RWPE2 (cell line): ENCODE data around the gene MORN2.

ENCODE experiments used
- ATAC-seq: fragments of 200-7000 bp; cut with Tn5 transposase; 3 replicates; pipeline ENCODE4 v1.9.1; 2021; ENCODE audit warnings: low read depth
- DNase-seq: peaks from one replicate; pipeline ENCODE4 v3.0.0-alpha.2; 2020; ENCODE audit warnings: low spot score
- H3K27ac ChIP-seq: fragments of 450-650 bp; 2 replicates; pipeline ENCODE4 v1.5.1; 2017; ENCODE audit warnings: mild to moderate bottlenecking; ENCODE audit not compliant: poor library complexity, severe bottlenecking
- H3K27me3 ChIP-seq: fragments of 250-450 bp; sonication (Bioruptor Pico); 2 replicates; pipeline ENCODE4 v1.5.1; 2021; ENCODE audit warnings: mild to moderate bottlenecking, moderate library complexity; ENCODE audit not compliant: insufficient read depth, poor library complexity, severe bottlenecking
- H3K36me3 ChIP-seq: fragments of 250-450 bp; sonication (Bioruptor Pico); 2 replicates; pipeline ENCODE4 v1.5.1; 2020; ENCODE audit warnings: low read depth, mild to moderate bottlenecking, moderate library complexity
- H3K4me1 ChIP-seq: fragments of 250-450 bp; sonication (Bioruptor Pico); 2 replicates; pipeline ENCODE4 v1.5.1; 2021; ENCODE audit warnings: mild to moderate bottlenecking, moderate library complexity; ENCODE audit not compliant: insufficient read depth, poor library complexity, severe bottlenecking
- H3K4me3 ChIP-seq: fragments of 250-450 bp; sonication (Bioruptor Pico); 2 replicates; pipeline ENCODE4 v1.5.1; 2021; ENCODE audit warnings: mild to moderate bottlenecking, moderate library complexity; ENCODE audit not compliant: severe bottlenecking
- H3K9me3 ChIP-seq: fragments of 250-450 bp; sonication (Bioruptor Pico); 2 replicates; pipeline ENCODE4 v1.5.1; 2021; ENCODE audit warnings: mild to moderate bottlenecking, moderate library complexity; ENCODE audit not compliant: severe bottlenecking
- CTCF ChIP-seq: fragments of 450-650 bp; IDR thresholded peaks from one replicate; pipeline ENCODE4 v1.5.1; 2017; ENCODE audit warnings: mild to moderate bottlenecking, moderate library complexity; ENCODE audit not compliant: poor library complexity, severe bottlenecking

The MORN2 gene

GRCh38 chr2:38875227-38875575 lies 575 bp upstream of the MORN2 start:
- H3K9me3 ChIP-seq: peaks cover 8% of the 10 kb centered on the region
- H3K27ac ChIP-seq: peak overlapping the region; percentile 19
- ATAC-seq (no peak; the same call in 2 of the 3 replicates), DNase-seq (no peak)
- peaks cover 3% of the 10 kb centered on the region; the same call in 1 of the 2 replicates for H3K36me3 ChIP-seq
- no peak for TF ChIP-seq CTCF
- H3K27me3 ChIP-seq: no peaks in the 10 kb centered on the region
- H3K4me1 ChIP-seq: no peaks in the 10 kb centered on the region
- peak overlapping the region; percentile 68 for H3K4me3 ChIP-seq

GRCh38 chr2:38876407-38876806 lies 631 bp downstream of the MORN2 start:
- Histone ChIP-seq H3K4me1 (no peaks in the 10 kb centered on the region), H3K27ac (no peak overlapping the region), H3K9me3 (peaks cover 2% of the 10 kb centered on the region), H3K36me3 (peaks cover 15% of the 10 kb centered on the region), H3K27me3 (no peaks in the 10 kb centered on the region), H3K4me3 (peak overlapping the region; percentile 68)
- TF ChIP-seq CTCF: no peak
- DNase-seq (no peak), ATAC-seq (no peak)

GRCh38 chr2:38886063-38886462 lies 10.3 kb downstream of the MORN2 start:
- ATAC-seq (no peak), DNase-seq (no peak)
- Histone ChIP-seq H3K4me3 (no peak overlapping the region), H3K4me1 (no peaks in the 10 kb centered on the region), H3K27me3 (no peaks in the 10 kb centered on the region), H3K27ac (no peak overlapping the region), H3K9me3 (no peaks in the 10 kb centered on the region), H3K36me3 (peaks cover 3% of the 10 kb centered on the region)
- TF ChIP-seq CTCF: no peak

- no peaks in the 10 kb centered on the region for H3K36me3 ChIP-seq
- no peak overlapping the region for H3K27ac ChIP-seq
- no peak for TF ChIP-seq CTCF
- no peaks in the 10 kb centered on the region for H3K9me3 ChIP-seq
- H3K27me3 ChIP-seq: no peaks in the 10 kb centered on the region
- H3K4me1 ChIP-seq: no peaks in the 10 kb centered on the region
- ATAC-seq: no peak
- no peak for DNase-seq
- H3K4me3 ChIP-seq: no peak overlapping the region
Observed at GRCh38 chr2:38887347-38887746, 11.6 kb downstream of the MORN2 start.

GRCh38 chr2:38887902-38888554 lies 12.3 kb downstream of the MORN2 start:
- TF ChIP-seq CTCF: no peak
- Histone ChIP-seq H3K27me3 (no peaks in the 10 kb centered on the region), H3K36me3 (no peaks in the 10 kb centered on the region), H3K4me3 (no peak overlapping the region), H3K4me1 (no peaks in the 10 kb centered on the region), H3K9me3 (no peaks in the 10 kb centered on the region), H3K27ac (no peak overlapping the region)
- no peak for DNase-seq
- no peak for ATAC-seq
